ENCODE measurements around the gene TBKBP1. TPM values are rescaled to one million over a fixed set of nuclear protein-coding genes. Genes with fewer than 3 reads are reported as not detected.

Gene TBKBP1, protein sequence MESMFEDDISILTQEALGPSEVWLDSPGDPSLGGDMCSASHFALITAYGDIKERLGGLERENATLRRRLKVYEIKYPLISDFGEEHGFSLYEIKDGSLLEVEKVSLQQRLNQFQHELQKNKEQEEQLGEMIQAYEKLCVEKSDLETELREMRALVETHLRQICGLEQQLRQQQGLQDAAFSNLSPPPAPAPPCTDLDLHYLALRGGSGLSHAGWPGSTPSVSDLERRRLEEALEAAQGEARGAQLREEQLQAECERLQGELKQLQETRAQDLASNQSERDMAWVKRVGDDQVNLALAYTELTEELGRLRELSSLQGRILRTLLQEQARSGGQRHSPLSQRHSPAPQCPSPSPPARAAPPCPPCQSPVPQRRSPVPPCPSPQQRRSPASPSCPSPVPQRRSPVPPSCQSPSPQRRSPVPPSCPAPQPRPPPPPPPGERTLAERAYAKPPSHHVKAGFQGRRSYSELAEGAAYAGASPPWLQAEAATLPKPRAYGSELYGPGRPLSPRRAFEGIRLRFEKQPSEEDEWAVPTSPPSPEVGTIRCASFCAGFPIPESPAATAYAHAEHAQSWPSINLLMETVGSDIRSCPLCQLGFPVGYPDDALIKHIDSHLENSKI
- 13.8 and 19.1 TPM in 2 replicates for total RNA-seq

DNA sequence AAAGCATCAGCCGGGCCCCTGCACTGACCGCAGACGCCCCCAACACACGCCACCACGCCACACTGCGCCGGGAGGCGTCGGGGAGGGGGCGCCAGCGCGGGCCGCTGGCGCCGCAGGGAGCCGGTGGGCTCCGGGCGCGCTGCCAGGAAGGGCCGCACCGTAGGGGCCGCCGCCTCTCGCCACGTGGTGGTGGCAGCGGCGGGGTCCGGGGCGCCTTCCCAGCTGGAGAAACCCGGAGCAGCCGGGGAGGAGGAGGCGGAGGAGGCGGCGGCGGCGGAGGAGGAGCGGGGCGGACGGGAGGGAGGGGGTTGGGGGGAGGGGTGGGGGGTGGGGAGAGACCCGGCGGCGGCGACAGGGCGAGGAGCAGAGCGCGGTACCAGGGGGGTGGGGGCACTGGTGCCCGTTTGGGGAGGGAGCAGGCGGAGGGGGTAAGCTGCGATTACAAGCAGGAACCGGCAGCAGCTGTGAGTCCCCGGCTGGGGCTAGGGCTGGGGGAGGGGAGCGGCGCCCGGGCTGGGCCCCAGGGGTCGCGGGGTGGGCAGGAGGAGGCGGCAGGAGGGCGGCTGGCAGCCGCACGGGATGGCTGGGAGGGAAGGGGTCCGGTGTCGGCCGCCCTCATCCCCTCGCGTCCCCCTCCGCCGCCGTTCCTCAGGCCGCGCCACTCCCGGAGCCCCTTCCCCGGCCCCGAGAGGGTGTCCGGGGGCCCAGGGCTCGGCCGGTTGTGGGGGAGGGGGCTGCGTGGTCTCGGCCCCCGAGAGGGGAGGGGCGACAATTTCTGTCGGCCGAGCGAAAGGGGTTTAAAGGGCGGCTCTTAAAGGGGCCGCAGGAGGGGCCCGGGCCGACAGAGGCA, at the start of gene TBKBP1:
TBKBP1 (plus strand) TSS at position 431 of the 850 bp plus-strand sequence. CDS start 1,952 bp downstream, outside the sequence.

DNA sequence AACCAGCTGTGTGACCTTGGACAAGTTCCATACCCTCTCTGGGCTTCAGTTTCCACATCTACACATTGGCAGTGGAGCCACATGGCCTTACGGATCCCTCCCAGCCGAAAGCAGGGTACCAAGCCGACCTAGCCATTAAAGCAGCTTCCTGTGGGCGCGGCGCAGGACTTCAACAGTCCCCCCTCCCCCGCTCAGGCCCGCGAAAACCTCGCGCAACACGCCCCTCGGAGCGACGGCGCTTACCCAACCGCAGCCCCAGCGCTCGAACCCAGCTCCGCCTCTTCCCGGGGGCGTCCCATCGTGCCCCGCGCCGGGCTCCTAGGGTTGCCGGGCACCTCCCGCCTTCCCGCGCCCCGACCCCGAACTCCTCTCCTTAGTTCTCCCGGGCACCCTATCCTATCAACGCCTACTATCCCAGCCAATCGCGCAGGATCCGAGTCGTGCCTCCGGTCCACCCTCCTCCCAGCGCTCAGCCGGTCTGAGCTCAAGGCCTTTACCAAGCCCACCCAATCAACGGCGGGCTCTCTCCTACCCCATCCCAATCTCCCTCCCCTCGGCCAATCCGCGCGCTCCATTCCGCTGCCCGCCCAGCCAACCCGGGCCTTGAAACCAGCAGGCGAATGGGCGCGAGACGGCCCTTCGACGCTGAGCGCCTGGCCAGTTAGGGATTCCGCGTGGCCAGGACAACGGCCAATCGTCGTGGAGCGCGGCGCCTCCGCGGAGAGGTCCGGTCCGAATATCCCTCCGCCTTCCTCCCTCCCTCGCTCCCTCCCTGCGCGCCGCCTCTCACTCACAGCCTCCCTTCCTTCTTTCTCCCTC, 44.6 kb upstream of the TBKBP1 start, which contains the start of gene KPNB1:
KPNB1 (plus strand) TSS at position 767 of the 819 bp plus-strand sequence. CDS start 326 bp downstream, outside the sequence.

DNA sequence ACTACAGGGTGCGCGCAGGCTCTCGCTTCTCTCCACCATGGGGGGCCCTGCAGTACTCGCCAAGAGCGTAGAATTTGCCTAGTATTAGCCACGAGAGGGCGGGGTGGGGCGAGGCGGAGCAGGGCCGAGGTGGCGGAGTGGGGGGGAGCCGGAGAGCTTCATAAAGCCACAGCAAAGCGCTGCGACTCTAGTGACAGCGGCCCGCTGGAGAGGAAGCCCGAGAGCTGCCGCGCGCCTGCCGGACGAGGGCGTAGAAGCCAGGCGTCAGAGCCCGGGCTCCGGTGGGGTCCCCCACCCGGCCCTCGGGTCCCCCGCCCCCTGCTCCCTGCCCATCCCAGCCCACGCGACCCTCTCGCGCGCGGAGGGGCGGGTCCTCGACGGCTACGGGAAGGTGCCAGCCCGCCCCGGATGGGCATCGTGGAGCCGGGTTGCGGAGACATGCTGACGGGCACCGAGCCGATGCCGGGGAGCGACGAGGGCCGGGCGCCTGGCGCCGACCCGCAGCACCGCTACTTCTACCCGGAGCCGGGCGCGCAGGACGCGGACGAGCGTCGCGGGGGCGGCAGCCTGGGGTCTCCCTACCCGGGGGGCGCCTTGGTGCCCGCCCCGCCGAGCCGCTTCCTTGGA, 39.2 kb downstream of the TBKBP1 start, which contains the start of gene TBX21:
TBX21 (plus strand) TSS at position 190 of the 627 bp plus-strand sequence; CDS start at position 409, 219 bp downstream.

Small RNAs within 50 kb of the gene (small RNA-seq; reads per million reads assigned to genes)
- gene AC015674.1: not detected

Other genes with a start within 250 kb of the TBKBP1 start
- 66.3 and 75.6 TPM in 2 replicates for gene NPEPPS, start 163.1 kb upstream of the TBKBP1 start, total RNA-seq
- gene KPNB1, start 44.2 kb upstream of the TBKBP1 start, total RNA-seq: 410 and 448 TPM in 2 replicates
- not detected in 2 replicates for gene TBX21, start 39.1 kb downstream of the TBKBP1 start, total RNA-seq
- gene OSBPL7, start 127.6 kb downstream of the TBKBP1 start, total RNA-seq: 6.8 and 10.4 TPM in 2 replicates
- 26.1 and 33.0 TPM in 2 replicates for gene MRPL10, start 137.4 kb downstream of the TBKBP1 start, total RNA-seq
- under 0.01 TPM in 1 of 2 replicates, not detected in the other for gene LRRC46, start 137.5 kb downstream of the TBKBP1 start, total RNA-seq
- gene SCRN2, start 147.1 kb downstream of the TBKBP1 start, total RNA-seq: 28.1 and 50.5 TPM in 2 replicates
- 0.12 and 0.16 TPM in 2 replicates for gene SP6, start 157.0 kb downstream of the TBKBP1 start, total RNA-seq
- 2.8 and 3.3 TPM in 2 replicates for gene SP2, start 202.1 kb downstream of the TBKBP1 start, total RNA-seq
- gene PNPO, start 247.4 kb downstream of the TBKBP1 start, total RNA-seq: 40.6 and 49.8 TPM in 2 replicates